ENCODE measurements around the gene SPATA31C2. TPM values are rescaled to one million over a fixed set of nuclear protein-coding genes. Genes with fewer than 3 reads are reported as not detected.

SPATA31C2 gene
- total RNA-seq, 1 donor from 2014 or later = not detected

GRCh38 chr9:88174324-88174723 lies 36.0 kb upstream of the SPATA31C2 start:
- Mint-ChIP-seq H3K4me1 (ENCODE audit: low read depth) (no peaks in the 10 kb centered on the region), H3K27ac (ENCODE audit: unreplicated experiment) (peak overlapping the region; percentile 45), H3K9me3 (ENCODE audit: low read depth) (no peaks in the 10 kb centered on the region), H3K27me3 (ENCODE audit: low read depth) (peaks cover 26% of the 10 kb centered on the region), H3K36me3 (ENCODE audit: low read depth) (peaks cover 4% of the 10 kb centered on the region), H3K4me3 (ENCODE audit: unreplicated experiment) (no peak overlapping the region)
- TF ChIP-seq, protein P1, sequence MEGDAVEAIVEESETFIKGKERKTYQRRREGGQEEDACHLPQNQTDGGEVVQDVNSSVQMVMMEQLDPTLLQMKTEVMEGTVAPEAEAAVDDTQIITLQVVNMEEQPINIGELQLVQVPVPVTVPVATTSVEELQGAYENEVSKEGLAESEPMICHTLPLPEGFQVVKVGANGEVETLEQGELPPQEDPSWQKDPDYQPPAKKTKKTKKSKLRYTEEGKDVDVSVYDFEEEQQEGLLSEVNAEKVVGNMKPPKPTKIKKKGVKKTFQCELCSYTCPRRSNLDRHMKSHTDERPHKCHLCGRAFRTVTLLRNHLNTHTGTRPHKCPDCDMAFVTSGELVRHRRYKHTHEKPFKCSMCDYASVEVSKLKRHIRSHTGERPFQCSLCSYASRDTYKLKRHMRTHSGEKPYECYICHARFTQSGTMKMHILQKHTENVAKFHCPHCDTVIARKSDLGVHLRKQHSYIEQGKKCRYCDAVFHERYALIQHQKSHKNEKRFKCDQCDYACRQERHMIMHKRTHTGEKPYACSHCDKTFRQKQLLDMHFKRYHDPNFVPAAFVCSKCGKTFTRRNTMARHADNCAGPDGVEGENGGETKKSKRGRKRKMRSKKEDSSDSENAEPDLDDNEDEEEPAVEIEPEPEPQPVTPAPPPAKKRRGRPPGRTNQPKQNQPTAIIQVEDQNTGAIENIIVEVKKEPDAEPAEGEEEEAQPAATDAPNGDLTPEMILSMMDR (IDR thresholded peaks at IDR 0.05) = no peak
- DNase-seq (ENCODE audit: low spot score) = no peak

DNA sequence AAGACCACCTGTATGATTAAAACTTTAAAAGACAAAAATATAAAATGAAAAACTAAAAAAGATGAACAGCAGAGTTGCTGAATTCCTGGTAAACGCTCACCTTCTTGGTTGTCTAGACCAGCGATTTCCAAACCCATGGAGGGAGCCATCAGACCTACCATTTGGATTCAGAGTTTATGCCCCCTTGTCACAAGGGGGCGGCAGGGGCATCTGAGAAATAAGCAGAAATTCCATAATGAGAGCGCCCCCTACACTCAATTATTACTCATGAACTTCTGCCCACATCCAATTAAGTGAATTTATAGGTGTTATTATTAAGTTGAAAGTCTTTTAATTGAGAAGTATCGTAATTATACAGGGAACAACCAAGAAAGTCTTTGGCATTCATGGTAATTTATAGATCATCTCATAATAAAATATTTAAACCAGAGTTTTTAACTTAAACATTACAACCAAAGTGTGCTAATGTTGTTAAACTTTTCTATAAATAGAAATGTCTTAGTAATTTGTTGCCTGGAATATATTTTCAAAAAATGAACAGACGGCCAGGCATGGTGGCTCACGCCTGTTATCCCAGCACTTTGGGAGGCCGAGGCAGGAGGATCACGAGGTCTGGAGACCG lies 35.2 kb upstream of the SPATA31C2 start:
- no peak overlapping the region for H3K4me3 Mint-ChIP-seq (ENCODE audit: unreplicated experiment)
- peaks cover 4% of the 10 kb centered on the region for H3K9me3 Mint-ChIP-seq (ENCODE audit: low read depth)
- TF ChIP-seq, protein P1 (IDR thresholded peaks at IDR 0.05) = peak; percentile 82
- H3K4me1 Mint-ChIP-seq (ENCODE audit: low read depth) = no peaks in the 10 kb centered on the region
- H3K27ac Mint-ChIP-seq (ENCODE audit: unreplicated experiment) = no peak overlapping the region
- H3K36me3 Mint-ChIP-seq (ENCODE audit: low read depth) = peaks cover 4% of the 10 kb centered on the region
- peaks cover 26% of the 10 kb centered on the region for H3K27me3 Mint-ChIP-seq (ENCODE audit: low read depth)
- no peak for DNase-seq (ENCODE audit: low spot score)

DNA sequence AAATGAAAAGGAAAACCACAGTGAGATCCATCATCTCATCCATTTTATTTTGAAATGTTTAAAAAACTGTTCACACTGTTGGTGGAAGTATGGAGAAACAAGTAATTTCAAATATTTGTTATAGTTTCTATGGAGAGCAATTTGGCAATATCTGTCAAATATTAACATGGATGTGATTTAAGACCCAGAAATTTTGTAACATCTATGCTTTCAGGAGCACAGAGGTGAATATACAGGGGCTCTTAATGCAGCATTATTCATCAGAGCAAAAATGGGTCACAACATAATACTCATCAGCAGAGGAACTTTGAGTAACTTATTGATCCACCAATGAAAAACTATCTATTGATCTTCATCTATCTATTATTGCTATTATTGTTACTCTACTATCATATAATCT lies 31.4 kb upstream of the SPATA31C2 start:
- Mint-ChIP-seq H3K4me3 (ENCODE audit: unreplicated experiment) (no peak overlapping the region), H3K27ac (ENCODE audit: unreplicated experiment) (no peak overlapping the region), H3K9me3 (ENCODE audit: low read depth) (peaks cover 9% of the 10 kb centered on the region), H3K4me1 (ENCODE audit: low read depth) (no peaks in the 10 kb centered on the region), H3K36me3 (ENCODE audit: low read depth) (peaks cover 2% of the 10 kb centered on the region), H3K27me3 (ENCODE audit: low read depth) (peaks cover 5% of the 10 kb centered on the region)
- no peak for DNase-seq (ENCODE audit: low spot score)
- TF ChIP-seq, protein P1 (IDR thresholded peaks at IDR 0.05) = no peak

DNA sequence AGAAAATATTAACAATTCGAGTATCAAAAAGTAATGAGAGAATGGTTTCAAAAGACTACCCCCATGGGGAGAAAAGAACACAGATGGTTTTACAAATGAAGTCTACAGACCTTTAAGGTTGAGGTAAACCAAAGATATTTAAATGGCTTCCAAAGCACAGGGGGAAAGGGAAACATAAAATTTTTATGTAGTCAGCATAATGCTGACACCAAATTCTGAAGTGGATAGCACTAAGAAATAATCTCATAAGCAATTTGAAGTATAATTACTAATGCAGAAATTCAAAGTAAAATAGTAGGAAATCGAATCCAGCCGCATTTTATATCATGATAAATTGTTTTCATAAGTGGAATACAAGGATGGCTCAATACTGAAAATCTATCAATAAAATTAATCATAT lies 30.3 kb upstream of the SPATA31C2 start:
- no peak overlapping the region for H3K4me3 Mint-ChIP-seq (ENCODE audit: unreplicated experiment)
- H3K36me3 Mint-ChIP-seq (ENCODE audit: low read depth) = peaks cover 3% of the 10 kb centered on the region
- TF ChIP-seq, protein P1 (IDR thresholded peaks at IDR 0.05) = no peak

DNA sequence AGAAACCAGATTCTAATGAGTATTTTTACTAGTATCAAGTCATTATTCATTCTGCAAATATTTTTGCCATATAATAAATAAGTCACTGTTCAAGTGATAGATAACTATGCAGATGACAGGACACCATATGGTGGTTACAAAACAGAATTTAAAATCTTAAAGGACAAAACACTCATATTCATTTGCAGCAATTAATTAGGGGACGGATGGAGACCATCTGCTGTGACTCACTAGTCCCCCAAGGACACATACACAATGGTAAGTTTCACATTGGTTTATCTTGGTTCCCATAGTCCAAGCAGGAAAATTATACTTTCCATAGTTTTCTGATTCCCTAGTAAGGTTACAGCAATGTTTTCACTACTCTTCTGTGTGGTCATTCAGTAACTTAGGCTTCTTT lies 28.4 kb upstream of the SPATA31C2 start:
- H3K4me3 Mint-ChIP-seq (ENCODE audit: unreplicated experiment) = no peak overlapping the region
- peaks cover 2% of the 10 kb centered on the region for H3K27me3 Mint-ChIP-seq (ENCODE audit: low read depth)
- no peak for DNase-seq (ENCODE audit: low spot score)
- TF ChIP-seq, protein P1 (IDR thresholded peaks at IDR 0.05) = no peak
- no peak overlapping the region for H3K27ac Mint-ChIP-seq (ENCODE audit: unreplicated experiment)
- peaks cover 9% of the 10 kb centered on the region for H3K9me3 Mint-ChIP-seq (ENCODE audit: low read depth)
- peaks cover 3% of the 10 kb centered on the region for H3K36me3 Mint-ChIP-seq (ENCODE audit: low read depth)
- no peaks in the 10 kb centered on the region for H3K4me1 Mint-ChIP-seq (ENCODE audit: low read depth)

More for the DNA sequence above, 30.3 kb upstream of the SPATA31C2 start:
- no peak overlapping the region for H3K27ac Mint-ChIP-seq (ENCODE audit: unreplicated experiment)
- H3K4me1 Mint-ChIP-seq (ENCODE audit: low read depth) = no peaks in the 10 kb centered on the region
- H3K27me3 Mint-ChIP-seq (ENCODE audit: low read depth) = peaks cover 2% of the 10 kb centered on the region
- H3K9me3 Mint-ChIP-seq (ENCODE audit: low read depth) = peaks cover 9% of the 10 kb centered on the region
- no peak for DNase-seq (ENCODE audit: low spot score)

Data from chondrocyte (in vitro differentiated cells).